ENCODE data around the gene LRRC61. TPM values are rescaled to one million over a fixed set of nuclear protein-coding genes. Genes with fewer than 3 reads are reported as not detected.

LRRC61 gene
- total RNA-seq, 1 experiment from 2014 or later: 35.8 TPM

GRCh38 chr7:150335774-150336112 is 12.6 kb downstream of the LRRC61 start:
- ChIA-PET POLR2A (no interaction called here), CTCF (no interaction called here)
- peaks cover 19% of the 10 kb centered on the region for H3K36me3 Mint-ChIP-seq (ENCODE audit: insufficient read depth, unreplicated experiment)
- no peak overlapping the region for H3K4me3 Mint-ChIP-seq (ENCODE audit: unreplicated experiment)
- intact Hi-C loops (cut with micrococcal nuclease; ENCODE audit: unreplicated experiment): no loop called here
- Histone ChIP-seq H3K27me3 (replicated peaks; ENCODE audit: control insufficient read depth, insufficient read depth, low read length) (no peaks in the 10 kb centered on the region), H3K4me1 (no peaks in the 10 kb centered on the region), H3K9me3 (no peaks in the 10 kb centered on the region), H3K4me3 (ENCODE audit: low read depth, low read length) (no peak overlapping the region), H3K36me3 (ENCODE audit: control insufficient read depth, insufficient read depth, low read length) (peaks cover 4% of the 10 kb centered on the region; the same call in 1 of the 2 replicates)
- no peak for TF ChIP-seq CTCF (IDR thresholded peaks at IDR 0.05; ENCODE audit: insufficient read depth in 1 of 2, low read depth in 1 of 2, low read length in 1 of 2, severe bottlenecking in 1 of 2, unreplicated experiment in 1 of 2)
- H3K9me3 Mint-ChIP-seq (ENCODE audit: unreplicated experiment): no peaks in the 10 kb centered on the region
- DNase-seq: no peak
- BruUV-seq (replicated peaks): no TSS peak
- no peaks in the 10 kb centered on the region for H3K4me1 Mint-ChIP-seq (ENCODE audit: low read depth, unreplicated experiment)
- H3K27me3 Mint-ChIP-seq (ENCODE audit: insufficient read depth, unreplicated experiment): no peaks in the 10 kb centered on the region
- H3K27ac Mint-ChIP-seq (ENCODE audit: unreplicated experiment): no peak overlapping the region

GRCh38 chr7:150336746-150337145 is 13.6 kb downstream of the LRRC61 start:
- Mint-ChIP-seq H3K36me3 (ENCODE audit: insufficient read depth, unreplicated experiment) (peaks cover 9% of the 10 kb centered on the region), H3K27me3 (ENCODE audit: insufficient read depth, unreplicated experiment) (no peaks in the 10 kb centered on the region), H3K4me1 (ENCODE audit: low read depth, unreplicated experiment) (no peaks in the 10 kb centered on the region), H3K4me3 (ENCODE audit: unreplicated experiment) (no peak overlapping the region), H3K27ac (ENCODE audit: unreplicated experiment) (no peak overlapping the region), H3K9me3 (ENCODE audit: unreplicated experiment) (no peaks in the 10 kb centered on the region)
- Histone ChIP-seq H3K9me3 (no peaks in the 10 kb centered on the region), H3K4me1 (no peaks in the 10 kb centered on the region), H3K4me3 (ENCODE audit: low read depth, low read length) (no peak overlapping the region), H3K27me3 (replicated peaks; ENCODE audit: control insufficient read depth, insufficient read depth, low read length) (no peaks in the 10 kb centered on the region), H3K36me3 (ENCODE audit: control insufficient read depth, insufficient read depth, low read length) (peaks cover 3% of the 10 kb centered on the region; the same call in 1 of the 2 replicates)
- DNase-seq: no peak
- no peak for TF ChIP-seq CTCF (IDR thresholded peaks at IDR 0.05; ENCODE audit: insufficient read depth in 1 of 2, low read depth in 1 of 2, low read length in 1 of 2, severe bottlenecking in 1 of 2, unreplicated experiment in 1 of 2)
- intact Hi-C loops (cut with micrococcal nuclease; ENCODE audit: unreplicated experiment): no loop called here
- POLR2A ChIA-PET: no interaction called here
- CTCF ChIA-PET: no interaction called here
- BruUV-seq (replicated peaks): no TSS peak

- no peaks in the 10 kb centered on the region for H3K27me3 ChIP-seq (replicated peaks; ENCODE audit: control insufficient read depth, insufficient read depth, low read length)
- Mint-ChIP-seq H3K4me1 (ENCODE audit: low read depth, unreplicated experiment) (no peaks in the 10 kb centered on the region), H3K27me3 (ENCODE audit: insufficient read depth, unreplicated experiment) (no peaks in the 10 kb centered on the region), H3K36me3 (ENCODE audit: insufficient read depth, unreplicated experiment) (peaks cover 8% of the 10 kb centered on the region), H3K9me3 (ENCODE audit: unreplicated experiment) (no peaks in the 10 kb centered on the region), H3K27ac (ENCODE audit: unreplicated experiment) (no peak overlapping the region), H3K4me3 (ENCODE audit: unreplicated experiment) (no peak overlapping the region)
- intact Hi-C loops (cut with micrococcal nuclease; ENCODE audit: unreplicated experiment): no loop called here
- H3K4me3 ChIP-seq (ENCODE audit: low read depth, low read length): no peak overlapping the region
- H3K4me1 ChIP-seq: no peaks in the 10 kb centered on the region
- no peak for DNase-seq
- CTCF ChIA-PET: no interaction called here
- TF ChIP-seq CTCF (IDR thresholded peaks at IDR 0.05; ENCODE audit: insufficient read depth in 1 of 2, low read depth in 1 of 2, low read length in 1 of 2, severe bottlenecking in 1 of 2, unreplicated experiment in 1 of 2): no peak
- BruUV-seq (replicated peaks): no TSS peak
- no peaks in the 10 kb centered on the region for H3K9me3 ChIP-seq
- H3K36me3 ChIP-seq (ENCODE audit: control insufficient read depth, insufficient read depth, low read length): no peaks in the 10 kb centered on the region
- POLR2A ChIA-PET: no interaction called here
Observed at GRCh38 chr7:150337179-150337578, 14.0 kb downstream of the LRRC61 start.

Data from Caco-2 (cell line).